ENCODE results near the gene CHRM1.

DNA sequence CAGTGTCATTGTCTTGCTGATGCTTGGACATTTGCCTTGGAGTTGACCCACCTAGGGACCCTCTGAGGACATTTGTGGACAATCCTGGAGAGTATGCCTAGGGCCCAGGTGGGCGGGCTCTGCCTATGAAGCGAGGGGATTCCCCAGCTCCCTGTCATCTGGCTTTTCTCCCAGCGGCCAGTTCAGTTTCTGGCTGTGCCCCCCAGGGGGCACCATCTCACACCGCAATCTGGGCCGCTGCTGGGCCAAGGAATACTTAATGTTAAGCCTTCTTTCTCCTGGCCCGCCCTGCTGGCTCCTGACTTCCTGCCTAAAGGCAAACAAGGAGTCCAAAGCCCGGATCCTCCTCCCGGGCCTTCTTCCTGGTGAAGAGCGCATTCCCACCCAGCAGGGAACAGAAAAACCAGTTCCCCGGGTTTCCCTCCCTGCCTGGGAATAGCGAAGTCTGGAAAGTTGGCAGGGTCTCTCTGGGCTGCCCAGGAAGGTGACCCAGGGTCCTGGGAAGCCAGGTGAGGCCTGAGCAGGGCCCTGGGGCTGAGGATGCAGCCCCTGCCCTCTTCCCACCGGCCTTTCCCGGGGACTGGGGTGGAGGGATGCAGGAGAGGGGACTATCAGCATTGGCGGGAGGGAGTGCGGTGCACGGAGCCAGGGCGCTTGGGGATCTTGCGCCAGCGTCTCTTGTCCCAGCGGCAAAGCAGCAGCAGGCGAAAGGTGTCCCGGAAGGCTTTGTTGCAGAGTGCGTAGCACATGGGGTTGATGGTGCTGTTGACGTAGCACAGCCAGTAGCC, 11.9 kb downstream of the CHRM1 start:
- TF ChIP-seq POLR2A (IDR thresholded peaks at IDR 0.05; ENCODE audit: low read depth, low read length) (no peak), TAF1 (IDR thresholded peaks at IDR 0.05; ENCODE audit: borderline replicate concordance, low read depth, low read length) (no peak), POLR2AphosphoS5 (IDR thresholded peaks at IDR 0.05; ENCODE audit: low read depth, low read length) (no peak)

All from GM12892 (cell line).